CD4-positive, alpha-beta T cell treated with Interleukin-6 for 4 hours (primary cell): Measurements from ENCODE around the gene GNG13.

ENCODE experiments used
- DNase-seq: peaks from one replicate; pipeline ENCODE4 v3.0.0-alpha.2; 2020; ENCODE audit warnings: mixed read lengths

Gene GNG13

DNA sequence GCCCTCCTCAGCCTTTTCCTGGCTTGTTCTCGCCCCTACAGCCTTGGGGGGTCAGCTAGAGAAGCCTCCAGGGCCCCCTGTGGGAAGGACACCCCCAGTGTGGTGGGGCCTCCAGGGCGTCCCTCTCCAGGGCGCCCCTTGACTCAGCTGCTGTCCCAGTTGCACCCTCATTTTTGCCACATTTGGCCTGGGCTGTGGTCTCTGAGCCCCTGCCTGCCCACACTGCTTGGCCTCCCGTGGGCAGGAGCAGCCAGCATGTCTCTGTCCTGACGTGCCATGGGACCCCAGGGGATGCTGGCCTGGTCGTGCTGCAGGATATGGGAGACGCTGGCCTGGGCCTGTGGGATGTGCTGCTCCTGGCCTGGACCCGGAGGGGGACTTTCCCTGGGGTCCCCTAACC, 7.1 kb downstream of the GNG13 start:
- no peak for DNase-seq

GRCh38 chr16:792221-792995, 8.1 kb downstream of the GNG13 start:
- DNase-seq = no peak

DNA sequence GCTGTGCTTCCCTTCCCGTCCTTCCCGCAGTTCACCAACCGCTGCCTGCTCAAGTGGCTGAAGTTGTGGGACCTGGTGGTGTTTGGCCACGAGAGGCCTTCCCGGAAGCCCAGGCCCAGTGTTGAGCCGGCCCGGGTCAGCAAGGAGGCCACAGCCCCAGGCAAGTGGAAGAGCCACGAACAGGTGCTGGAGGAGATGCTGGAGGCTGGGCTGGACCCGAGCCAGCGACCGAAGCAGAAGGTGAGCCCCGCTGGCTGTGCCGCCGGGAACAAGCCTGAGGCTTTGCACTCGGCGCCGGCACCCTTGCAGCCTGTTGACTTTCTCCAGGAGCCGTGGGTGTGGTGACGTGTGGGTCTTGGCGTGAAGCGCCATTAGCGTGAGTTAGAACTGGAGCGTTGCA, 9.4 kb downstream of the GNG13 start:
- DNase-seq = no peak

GRCh38 chr16:790086-790485, 10.4 kb downstream of the GNG13 start:
- no peak for DNase-seq

GRCh38 chr16:789191-789850, 11.2 kb downstream of the GNG13 start:
- no peak for DNase-seq

DNA sequence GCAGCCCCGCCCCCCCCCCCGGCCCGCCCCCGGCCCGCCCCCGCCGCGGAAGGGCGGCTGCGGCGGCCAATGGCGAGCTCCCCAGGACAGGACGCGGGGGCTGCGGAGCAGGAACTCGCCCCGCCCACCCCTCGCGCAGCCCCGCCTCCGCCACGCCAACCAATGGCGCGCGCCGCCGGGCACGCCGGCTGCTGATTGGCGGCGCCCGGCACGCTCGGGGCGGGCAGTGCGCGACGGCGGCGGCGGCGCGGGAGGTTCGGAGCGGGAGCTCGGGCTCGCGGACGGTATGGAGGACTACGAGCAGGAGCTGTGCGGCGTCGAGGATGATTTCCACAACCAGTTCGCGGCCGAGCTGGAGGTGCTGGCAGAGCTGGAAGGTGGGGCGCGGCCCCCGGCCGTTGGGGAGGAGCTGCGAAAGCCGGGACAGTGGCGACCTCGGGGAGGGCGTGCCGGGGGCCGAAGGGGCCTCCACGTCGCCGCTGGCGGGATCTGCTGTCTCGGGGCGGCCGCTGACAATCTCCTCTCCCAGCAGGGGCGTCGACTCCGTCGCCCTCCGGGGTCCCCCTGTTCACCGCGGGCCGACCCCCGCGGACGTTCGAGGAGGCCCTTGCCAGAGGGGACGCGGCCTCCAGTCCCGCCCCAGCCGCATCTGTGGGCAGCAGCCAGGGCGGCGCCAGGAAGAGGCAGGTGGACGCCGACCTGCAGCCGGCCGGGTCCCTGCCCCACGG, 12.0 kb downstream of the GNG13 start, which contains the start of gene CHTF18:
CHTF18 (plus strand) TSS at position 222 of the 728 bp plus-strand sequence; CDS start at position 287, 65 bp downstream.
- DNase-seq = peak; percentile 95

DNA sequence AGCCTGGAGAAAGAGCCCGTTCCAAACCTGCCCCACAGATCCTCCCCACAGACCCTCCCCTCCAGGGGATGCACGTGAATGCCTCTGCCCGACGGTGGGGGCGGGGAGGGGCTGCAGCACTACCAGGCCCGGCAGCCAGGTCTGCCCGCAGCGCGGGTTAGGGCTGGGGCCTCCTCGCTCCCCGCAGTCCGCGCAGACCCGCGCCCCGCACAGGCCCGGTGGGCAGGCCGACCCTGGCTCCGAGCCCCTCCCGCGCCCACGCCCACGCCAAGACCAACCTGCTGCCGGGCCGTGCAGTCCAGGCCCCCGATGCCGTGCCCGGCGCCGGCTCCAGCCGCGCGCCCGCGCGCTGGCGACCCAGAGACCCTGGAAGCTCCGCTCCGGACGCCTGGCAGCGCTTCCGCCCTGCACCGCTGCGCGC, 12.5 kb downstream of the GNG13 start, which contains the start of gene RPUSD1:
RPUSD1 (minus strand) TSS at position 404 of the 421 bp plus-strand sequence. CDS start 644 bp downstream, outside the sequence.
- DNase-seq = no peak

GRCh38 chr16:787321-787966, 13.1 kb downstream of the GNG13 start:
- no peak for DNase-seq

DNA sequence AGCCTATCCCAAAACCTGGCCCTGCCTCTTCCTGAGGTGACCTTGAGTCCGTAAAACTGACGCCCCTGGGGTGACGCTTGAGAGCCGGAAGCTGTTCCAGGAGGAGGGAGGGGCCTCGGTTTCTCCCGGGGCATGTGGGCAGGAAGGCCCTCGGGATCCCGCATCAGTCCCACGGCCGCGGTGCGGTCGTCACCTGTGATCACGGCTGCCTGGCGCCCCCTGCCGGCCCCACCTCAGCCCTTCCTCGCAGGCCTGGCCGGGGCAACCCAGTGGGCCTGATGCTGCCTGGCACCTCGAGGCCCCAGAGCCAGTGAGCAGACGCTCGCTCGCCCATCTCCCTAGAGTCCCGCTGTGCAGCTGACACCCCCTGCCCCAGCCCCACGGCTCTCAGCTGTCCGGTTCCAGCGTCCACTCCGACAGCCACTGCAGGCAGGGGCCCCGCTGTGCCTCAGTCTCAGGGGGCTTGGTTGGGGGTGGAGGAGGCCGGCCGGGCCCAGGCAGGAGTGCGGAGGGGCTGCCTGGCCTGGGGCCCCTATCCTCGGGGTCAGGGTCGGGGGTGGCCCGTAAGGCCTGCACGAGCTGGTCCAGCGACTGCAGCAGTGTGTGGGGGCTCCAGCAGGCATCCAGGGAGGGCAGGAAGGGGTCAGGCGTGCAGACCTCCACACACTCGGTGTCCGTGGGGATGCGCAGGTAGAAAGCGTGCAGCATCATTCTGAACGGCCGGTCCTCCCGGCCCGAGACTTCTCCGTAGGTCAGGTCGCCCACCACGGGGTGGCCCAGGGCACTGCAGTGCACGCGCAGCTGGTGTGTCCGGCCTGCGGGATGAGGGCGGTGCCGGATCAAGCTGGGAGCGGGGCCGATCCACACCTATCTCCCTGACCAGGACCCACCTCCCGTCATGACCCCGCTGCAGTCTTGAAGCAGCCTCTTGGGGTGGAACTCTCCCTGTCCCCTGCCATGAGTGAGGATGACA, 14.7 kb downstream of the GNG13 start:
- peak; percentile 81 for DNase-seq

- no peak for DNase-seq
Measured at GRCh38 chr16:784431-784830, 16.1 kb downstream of the GNG13 start.

GRCh38 chr16:783404-784161, 17.0 kb downstream of the GNG13 start:
- DNase-seq = no peak

GRCh38 chr16:782766-783403, 17.6 kb downstream of the GNG13 start:
- no peak for DNase-seq

- no peak for DNase-seq
Measured at GRCh38 chr16:782258-782657, 18.3 kb downstream of the GNG13 start.

DNA sequence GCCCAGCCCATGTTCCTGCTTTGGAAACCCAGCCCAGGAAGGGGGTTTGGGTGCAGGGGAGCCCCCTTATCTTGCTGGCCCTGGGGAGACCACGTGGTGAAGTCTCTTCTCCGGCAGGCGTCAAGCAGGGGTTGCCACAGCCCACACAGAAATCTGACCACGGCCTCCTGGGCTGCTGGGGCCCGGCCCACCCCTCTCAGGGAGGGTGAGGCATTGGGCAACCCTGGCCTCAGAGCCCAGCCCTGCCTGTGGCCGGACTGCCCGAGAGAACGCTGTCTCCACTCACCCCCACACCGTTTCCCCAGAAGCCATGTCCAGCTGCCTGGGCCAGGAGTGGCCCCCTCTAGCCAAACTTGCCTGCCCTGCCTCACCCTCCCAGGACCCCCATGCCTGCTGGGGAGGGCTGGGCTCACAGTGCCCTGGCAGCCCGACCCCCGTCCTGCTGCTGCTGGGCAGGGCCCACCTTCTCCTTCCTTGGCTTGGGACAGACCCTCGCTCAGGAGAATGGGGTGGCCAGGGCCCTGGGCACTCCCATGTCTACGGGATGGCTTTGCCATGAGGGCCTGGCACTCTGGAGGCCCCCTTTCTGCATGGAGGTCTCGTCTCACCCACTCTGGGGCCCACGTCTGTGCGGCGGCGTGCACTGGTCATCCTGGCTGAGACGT, 19.1 kb downstream of the GNG13 start:
- DNase-seq = no peak

- DNase-seq = no peak
Measured at GRCh38 chr16:780296-780695, 20.2 kb downstream of the GNG13 start.

DNA sequence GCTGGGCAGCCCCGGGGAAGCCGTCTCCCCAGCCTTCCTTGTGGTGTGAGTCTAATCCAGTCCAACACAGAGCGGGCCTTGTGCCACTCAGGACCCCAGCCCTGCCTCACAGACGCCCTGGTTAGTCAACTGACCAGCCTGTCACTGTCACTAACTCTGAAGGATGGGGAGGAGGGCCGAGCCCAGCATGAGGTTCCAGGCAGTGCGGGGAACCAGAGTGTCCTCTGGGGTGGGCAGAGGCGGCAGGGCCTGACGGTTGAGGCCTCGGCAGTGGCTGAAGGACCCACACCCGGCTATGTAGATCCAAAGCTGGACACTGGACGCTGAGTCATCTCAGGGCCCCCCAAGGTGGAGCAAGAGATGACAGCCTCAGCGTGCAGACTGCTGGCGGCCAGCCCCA, 21.0 kb downstream of the GNG13 start:
- DNase-seq = no peak

- DNase-seq = no peak
Measured at GRCh38 chr16:778909-779527, 21.5 kb downstream of the GNG13 start.

- no peak for DNase-seq
Measured at GRCh38 chr16:778447-778846, 22.1 kb downstream of the GNG13 start.

DNA sequence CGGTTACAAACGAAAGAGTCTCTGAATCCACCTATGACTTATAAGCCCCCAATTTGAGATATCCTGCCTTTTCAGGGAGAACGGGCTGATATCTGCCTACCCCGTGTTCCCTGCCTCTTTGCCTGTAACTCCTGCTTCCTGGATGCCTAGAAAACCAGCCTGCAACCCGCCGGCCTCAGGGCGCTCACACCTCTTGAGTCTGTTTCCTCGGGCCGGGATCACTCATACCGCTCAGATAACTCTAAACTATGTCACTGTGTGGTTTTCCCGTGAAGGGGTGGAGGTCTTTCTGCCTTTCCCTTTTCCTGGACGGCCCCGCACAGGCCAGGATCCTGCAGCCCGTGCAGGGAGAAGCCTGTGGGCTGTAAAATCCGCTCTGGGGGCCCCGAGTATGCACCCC, 22.7 kb downstream of the GNG13 start:
- no peak for DNase-seq
